ENCODE measurements around the gene GNL1. TPM values are rescaled to one million over a fixed set of nuclear protein-coding genes. Genes with fewer than 3 reads are reported as not detected.
"Not testable (repeated sequence)": the region's sequence is repeated elsewhere in the genome, so short reads cannot be mapped to it uniquely, and the experiment has no call there.

Gene GNL1
- total RNA-seq, 1 donor from 2014 or later: 49.0 TPM

- Histone ChIP-seq H3K9me3 (ENCODE audit: insufficient read depth, low read depth, low read length) (no peaks in the 10 kb centered on the region), H2AFZ (ENCODE audit: low read depth, low read length) (no peak overlapping the region), H3K9ac (ENCODE audit: low read length) (no peak overlapping the region), H3K27me3 (ENCODE audit: insufficient read depth, low read length) (no peaks in the 10 kb centered on the region), H4K20me1 (ENCODE audit: insufficient read depth, low read length) (no peaks in the 10 kb centered on the region), H3K79me2 (ENCODE audit: insufficient read depth, low read length) (no peaks in the 10 kb centered on the region), H3K4me2 (ENCODE audit: low read length) (no peak overlapping the region), H3K4me1 (ENCODE audit: insufficient read depth, low read length) (no peaks in the 10 kb centered on the region), H3K4me3 (ENCODE audit: insufficient read depth, low read depth, low read length) (no peak overlapping the region), H3K36me3 (ENCODE audit: insufficient read depth, low read length) (no peaks in the 10 kb centered on the region), H3K27ac (ENCODE audit: low read depth, low read length) (no peak overlapping the region)
- no peak for FAIRE-seq
- Mint-ChIP-seq H3K4me1 (ENCODE audit: low read depth, unreplicated experiment) (no peaks in the 10 kb centered on the region), H3K4me3 (ENCODE audit: unreplicated experiment) (no peak overlapping the region), H3K9me3 (ENCODE audit: unreplicated experiment) (no peaks in the 10 kb centered on the region), H3K27ac (ENCODE audit: unreplicated experiment) (no peak overlapping the region), H3K27me3 (ENCODE audit: low read depth, unreplicated experiment) (peaks cover 7% of the 10 kb centered on the region), H3K36me3 (ENCODE audit: low read depth, unreplicated experiment) (no peaks in the 10 kb centered on the region)
- TF ChIP-seq EZH2 (IDR thresholded peaks at IDR 0.05; ENCODE audit: insufficient read depth, low read length): no peak
- TF ChIP-seq CTCF (IDR thresholded peaks at IDR 0.05; ENCODE audit: insufficient read depth, low read depth, low read length): no peak
- DNase-seq (ENCODE audit: low read depth): no peak
Measured at GRCh38 chr6:30533460-30534294, 22.6 kb downstream of the GNL1 start.

GRCh38 chr6:30530014-30530413 lies 26.3 kb downstream of the GNL1 start:
- Mint-ChIP-seq H3K27ac (ENCODE audit: unreplicated experiment) (no peak overlapping the region), H3K27me3 (ENCODE audit: low read depth, unreplicated experiment) (peaks cover 8% of the 10 kb centered on the region), H3K4me3 (ENCODE audit: unreplicated experiment) (no peak overlapping the region), H3K36me3 (ENCODE audit: low read depth, unreplicated experiment) (no peaks in the 10 kb centered on the region), H3K9me3 (ENCODE audit: unreplicated experiment) (no peaks in the 10 kb centered on the region), H3K4me1 (ENCODE audit: low read depth, unreplicated experiment) (peaks cover 3% of the 10 kb centered on the region)
- no peaks in the 10 kb centered on the region for H3K36me3 ChIP-seq (ENCODE audit: insufficient read depth, low read length)
- no peak overlapping the region for H3K27ac ChIP-seq (ENCODE audit: low read depth, low read length)
- no peak for DNase-seq (ENCODE audit: low read depth)
- TF ChIP-seq CTCF (IDR thresholded peaks at IDR 0.05; ENCODE audit: insufficient read depth, low read depth, low read length) (no peak), EZH2 (IDR thresholded peaks at IDR 0.05; ENCODE audit: insufficient read depth, low read length) (no peak)
- no peaks in the 10 kb centered on the region for H3K27me3 ChIP-seq (ENCODE audit: insufficient read depth, low read length)
- H3K9me3 ChIP-seq (ENCODE audit: insufficient read depth, low read depth, low read length): no peaks in the 10 kb centered on the region
- H3K4me3 ChIP-seq (ENCODE audit: insufficient read depth, low read depth, low read length): no peak overlapping the region
- no peak overlapping the region for H3K9ac ChIP-seq (ENCODE audit: low read length)
- H4K20me1 ChIP-seq (ENCODE audit: insufficient read depth, low read length): no peaks in the 10 kb centered on the region
- peaks cover 10% of the 10 kb centered on the region for H3K4me1 ChIP-seq (ENCODE audit: insufficient read depth, low read length)
- no peaks in the 10 kb centered on the region for H3K79me2 ChIP-seq (ENCODE audit: insufficient read depth, low read length)
- H3K4me2 ChIP-seq (ENCODE audit: low read length): no peak overlapping the region
- H2AFZ ChIP-seq (ENCODE audit: low read depth, low read length): no peak overlapping the region
- no peak for FAIRE-seq

GRCh38 chr6:30529349-30529875 lies 26.9 kb downstream of the GNL1 start:
- H3K4me2 ChIP-seq (ENCODE audit: low read length); H3K27ac Mint-ChIP-seq (ENCODE audit: unreplicated experiment); H3K9me3 Mint-ChIP-seq (ENCODE audit: unreplicated experiment); H3K9me3 ChIP-seq (ENCODE audit: insufficient read depth, low read depth, low read length); H3K9ac ChIP-seq (ENCODE audit: low read length); H3K36me3 Mint-ChIP-seq (ENCODE audit: low read depth, unreplicated experiment); H4K20me1 ChIP-seq (ENCODE audit: insufficient read depth, low read length); H3K79me2 ChIP-seq (ENCODE audit: insufficient read depth, low read length); H2AFZ ChIP-seq (ENCODE audit: low read depth, low read length); H3K27ac ChIP-seq (ENCODE audit: low read depth, low read length); H3K4me3 ChIP-seq (ENCODE audit: insufficient read depth, low read depth, low read length); FAIRE-seq; H3K4me3 Mint-ChIP-seq (ENCODE audit: unreplicated experiment); DNase-seq (ENCODE audit: low read depth); H3K36me3 ChIP-seq (ENCODE audit: insufficient read depth, low read length); H3K4me1 ChIP-seq (ENCODE audit: insufficient read depth, low read length); H3K4me1 Mint-ChIP-seq (ENCODE audit: low read depth, unreplicated experiment); H3K27me3 ChIP-seq (ENCODE audit: insufficient read depth, low read length): not testable (repeated sequence)
- peaks cover 12% of the 10 kb centered on the region for H3K27me3 Mint-ChIP-seq (ENCODE audit: low read depth, unreplicated experiment)

- not testable (repeated sequence) for H3K4me3 Mint-ChIP-seq (ENCODE audit: unreplicated experiment)
Measured at GRCh38 chr6:30526444-30526843, 29.8 kb downstream of the GNL1 start.

More at GRCh38 chr6:30526444-30526843, 29.8 kb downstream of the GNL1 start:
- not testable (repeated sequence) for FAIRE-seq; H3K27ac ChIP-seq (ENCODE audit: low read depth, low read length); H4K20me1 ChIP-seq (ENCODE audit: insufficient read depth, low read length); H3K27me3 ChIP-seq (ENCODE audit: insufficient read depth, low read length); DNase-seq (ENCODE audit: low read depth); H3K4me2 ChIP-seq (ENCODE audit: low read length); H3K9me3 ChIP-seq (ENCODE audit: insufficient read depth, low read depth, low read length); H2AFZ ChIP-seq (ENCODE audit: low read depth, low read length); H3K36me3 Mint-ChIP-seq (ENCODE audit: low read depth, unreplicated experiment); H3K9me3 Mint-ChIP-seq (ENCODE audit: unreplicated experiment); H3K4me3 ChIP-seq (ENCODE audit: insufficient read depth, low read depth, low read length); H3K27ac Mint-ChIP-seq (ENCODE audit: unreplicated experiment); H3K9ac ChIP-seq (ENCODE audit: low read length); H3K36me3 ChIP-seq (ENCODE audit: insufficient read depth, low read length); H3K4me1 ChIP-seq (ENCODE audit: insufficient read depth, low read length); H3K79me2 ChIP-seq (ENCODE audit: insufficient read depth, low read length); H3K4me1 Mint-ChIP-seq (ENCODE audit: low read depth, unreplicated experiment)
- peaks cover 36% of the 10 kb centered on the region for H3K27me3 Mint-ChIP-seq (ENCODE audit: low read depth, unreplicated experiment)

All from astrocyte (in vitro differentiated cells and primary cell).